IPS-11a (cell line): ENCODE results near the gene ZBTB4.

Experiments used
- H3K4me3 ChIP-seq: one replicate; pipeline ENCODE4 v1.5.1; 2013; ENCODE audit warnings: low read depth, low read length, control low read depth

The ZBTB4 gene, protein sequence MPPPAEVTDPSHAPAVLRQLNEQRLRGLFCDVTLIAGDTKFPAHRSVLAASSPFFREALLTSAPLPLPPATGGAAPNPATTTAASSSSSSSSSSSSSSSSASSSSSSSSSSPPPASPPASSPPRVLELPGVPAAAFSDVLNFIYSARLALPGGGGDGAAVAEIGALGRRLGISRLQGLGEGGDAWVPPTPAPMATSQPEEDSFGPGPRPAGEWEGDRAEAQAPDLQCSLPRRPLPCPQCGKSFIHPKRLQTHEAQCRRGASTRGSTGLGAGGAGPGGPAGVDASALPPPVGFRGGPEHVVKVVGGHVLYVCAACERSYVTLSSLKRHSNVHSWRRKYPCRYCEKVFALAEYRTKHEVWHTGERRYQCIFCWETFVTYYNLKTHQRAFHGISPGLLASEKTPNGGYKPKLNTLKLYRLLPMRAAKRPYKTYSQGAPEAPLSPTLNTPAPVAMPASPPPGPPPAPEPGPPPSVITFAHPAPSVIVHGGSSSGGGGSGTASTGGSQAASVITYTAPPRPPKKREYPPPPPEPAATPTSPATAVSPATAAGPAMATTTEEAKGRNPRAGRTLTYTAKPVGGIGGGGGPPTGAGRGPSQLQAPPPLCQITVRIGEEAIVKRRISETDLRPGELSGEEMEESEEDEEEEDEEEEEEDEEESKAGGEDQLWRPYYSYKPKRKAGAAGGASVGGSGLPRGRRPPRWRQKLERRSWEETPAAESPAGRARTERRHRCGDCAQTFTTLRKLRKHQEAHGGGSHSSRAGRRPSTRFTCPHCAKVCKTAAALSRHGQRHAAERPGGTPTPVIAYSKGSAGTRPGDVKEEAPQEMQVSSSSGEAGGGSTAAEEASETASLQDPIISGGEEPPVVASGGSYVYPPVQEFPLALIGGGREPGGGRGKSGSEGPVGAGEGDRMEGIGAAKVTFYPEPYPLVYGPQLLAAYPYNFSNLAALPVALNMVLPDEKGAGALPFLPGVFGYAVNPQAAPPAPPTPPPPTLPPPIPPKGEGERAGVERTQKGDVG

DNA sequence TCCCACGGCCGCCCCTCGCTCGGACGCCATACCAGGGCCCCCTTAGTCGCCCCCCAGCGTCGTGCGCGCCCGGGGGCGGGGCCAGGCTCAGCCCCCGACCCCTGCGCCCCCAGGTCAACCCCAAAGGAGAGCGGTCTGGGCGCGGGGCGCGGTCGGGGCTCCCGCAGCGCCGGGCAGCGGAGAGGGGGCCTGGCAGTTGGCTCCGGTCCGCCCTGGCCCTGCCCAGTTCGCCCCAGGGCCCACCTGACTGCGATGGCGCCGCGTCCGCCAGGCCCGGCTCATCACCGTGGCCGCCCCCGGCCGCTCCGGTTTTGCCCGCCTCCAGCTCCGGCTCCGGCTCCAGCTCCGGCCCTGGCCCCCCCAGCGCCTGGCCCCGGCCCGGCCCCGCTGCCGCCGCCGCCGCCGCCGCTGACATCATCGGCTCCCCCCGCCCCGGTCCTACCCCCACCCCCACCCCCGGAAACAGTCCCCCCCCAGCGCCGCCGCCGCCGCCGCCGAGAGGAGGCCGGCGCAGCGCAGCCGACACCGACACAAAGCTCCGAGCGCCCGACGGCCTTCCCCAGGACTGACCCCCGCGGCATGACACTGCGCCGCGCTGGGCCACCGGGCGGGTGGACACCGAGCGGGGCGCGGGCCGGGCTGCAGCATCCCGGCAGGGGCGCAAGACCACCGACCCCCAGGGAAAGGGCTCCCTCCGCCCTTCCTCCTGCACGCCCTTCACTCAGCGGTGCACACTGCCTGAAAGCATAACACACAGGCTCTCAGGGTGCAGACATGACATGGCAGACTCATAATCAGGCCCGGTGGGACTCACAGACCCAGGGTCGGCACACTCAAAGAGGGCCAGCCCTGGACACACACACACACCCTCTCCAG, at the start of gene ZBTB4:
Gene ZBTB4 (minus strand): TSS at position 419 of the 876 bp plus-strand sequence. CDS start 12,830 bp downstream, outside the sequence.
- H3K4me3 ChIP-seq = peak within 1 kb of the TSS; percentile 56

DNA sequence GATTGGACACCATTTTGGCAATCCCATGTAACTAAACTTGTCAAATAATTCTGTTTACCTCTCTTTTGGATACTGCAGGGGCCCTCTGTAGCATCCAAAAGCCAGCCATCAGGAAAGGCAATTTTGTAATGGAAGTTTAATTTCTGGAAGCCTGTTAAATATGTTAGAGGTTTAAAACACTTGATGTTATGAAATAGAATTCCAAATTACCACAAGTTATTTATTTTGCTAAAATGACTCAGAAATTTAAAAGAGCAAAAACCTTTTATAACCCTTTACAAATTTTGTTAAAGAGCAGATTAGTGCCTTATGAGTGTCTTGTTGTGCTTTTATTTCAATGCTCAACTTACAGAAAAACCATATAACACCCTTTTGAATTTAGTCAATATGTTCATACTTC, 49.4 kb upstream of the ZBTB4 start:
- no peak overlapping the region for H3K4me3 ChIP-seq

DNA sequence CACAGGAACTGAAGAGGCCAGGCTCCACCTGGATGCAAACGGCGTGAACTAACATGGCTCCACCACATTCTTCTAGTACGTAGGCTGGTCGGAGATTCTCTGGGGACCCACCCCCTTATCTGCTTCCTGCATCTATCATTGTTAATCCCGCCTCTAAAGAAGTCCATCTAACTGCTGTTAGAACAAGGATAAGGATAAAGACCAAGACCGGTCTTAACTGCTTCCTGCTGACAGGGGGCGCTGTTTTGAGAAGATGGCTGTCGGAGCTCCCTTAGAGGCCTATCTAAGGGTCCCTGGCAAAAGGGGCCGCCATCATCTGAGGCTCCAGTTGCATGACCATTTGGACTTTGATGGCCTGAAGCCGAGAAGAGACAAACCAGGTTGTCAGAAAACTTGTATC, 43.6 kb upstream of the ZBTB4 start:
- no peak overlapping the region for H3K4me3 ChIP-seq

DNA sequence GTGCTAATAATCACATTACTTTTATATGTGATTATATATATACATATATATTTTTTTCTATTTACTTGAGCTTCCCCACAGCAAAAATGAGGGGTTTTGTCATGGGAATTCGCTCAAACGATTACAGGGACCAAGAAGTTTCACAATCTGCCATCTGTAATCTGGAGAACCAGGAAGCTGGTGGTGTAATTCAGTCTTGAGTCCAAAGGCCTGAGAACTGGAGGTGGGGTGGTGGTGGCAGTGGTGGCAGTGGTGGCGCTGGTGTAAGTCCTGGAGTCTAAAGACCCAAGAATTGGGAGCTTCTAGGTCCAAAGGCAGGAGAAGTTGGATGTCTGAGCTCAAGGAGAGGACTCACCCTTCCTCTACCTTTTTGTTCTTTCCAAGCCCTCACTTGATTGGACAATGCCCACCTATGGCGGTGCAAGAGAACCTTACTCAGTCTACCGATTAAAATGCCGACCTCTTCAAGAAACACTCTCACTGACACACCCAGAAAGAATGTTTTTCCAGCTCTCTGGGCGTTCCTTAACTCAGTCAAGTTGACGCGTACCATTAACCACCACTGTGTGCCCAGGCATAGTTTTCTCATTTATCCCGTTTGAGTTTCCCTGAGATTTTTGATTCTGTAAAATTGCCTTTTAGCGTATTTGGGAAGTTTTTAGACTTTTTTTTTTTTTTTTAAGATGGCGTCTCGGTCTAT, 36.6 kb upstream of the ZBTB4 start:
- H3K4me3 ChIP-seq = no peak overlapping the region

DNA sequence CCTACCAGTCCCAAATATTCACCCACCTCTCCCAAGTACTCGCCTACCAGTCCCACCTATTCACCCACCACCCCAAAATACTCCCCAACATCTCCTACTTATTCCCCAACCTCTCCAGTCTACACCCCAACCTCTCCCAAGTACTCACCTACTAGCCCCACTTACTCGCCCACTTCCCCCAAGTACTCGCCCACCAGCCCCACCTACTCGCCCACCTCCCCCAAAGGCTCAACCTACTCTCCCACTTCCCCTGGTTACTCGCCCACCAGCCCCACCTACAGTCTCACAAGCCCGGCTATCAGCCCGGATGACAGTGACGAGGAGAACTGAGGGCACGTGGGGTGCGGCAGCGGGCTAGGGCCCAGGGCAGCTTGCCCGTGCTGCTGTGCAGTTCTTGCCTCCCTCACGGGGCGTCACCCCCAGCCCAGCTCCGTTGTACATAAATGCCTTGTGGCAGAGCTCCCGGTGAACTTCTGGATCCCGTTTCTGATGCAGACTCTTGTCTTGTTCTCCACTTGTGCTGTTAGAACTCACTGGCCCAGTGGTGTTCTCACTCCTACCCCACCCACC, 34.5 kb upstream of the ZBTB4 start:
- no peak overlapping the region for H3K4me3 ChIP-seq

DNA sequence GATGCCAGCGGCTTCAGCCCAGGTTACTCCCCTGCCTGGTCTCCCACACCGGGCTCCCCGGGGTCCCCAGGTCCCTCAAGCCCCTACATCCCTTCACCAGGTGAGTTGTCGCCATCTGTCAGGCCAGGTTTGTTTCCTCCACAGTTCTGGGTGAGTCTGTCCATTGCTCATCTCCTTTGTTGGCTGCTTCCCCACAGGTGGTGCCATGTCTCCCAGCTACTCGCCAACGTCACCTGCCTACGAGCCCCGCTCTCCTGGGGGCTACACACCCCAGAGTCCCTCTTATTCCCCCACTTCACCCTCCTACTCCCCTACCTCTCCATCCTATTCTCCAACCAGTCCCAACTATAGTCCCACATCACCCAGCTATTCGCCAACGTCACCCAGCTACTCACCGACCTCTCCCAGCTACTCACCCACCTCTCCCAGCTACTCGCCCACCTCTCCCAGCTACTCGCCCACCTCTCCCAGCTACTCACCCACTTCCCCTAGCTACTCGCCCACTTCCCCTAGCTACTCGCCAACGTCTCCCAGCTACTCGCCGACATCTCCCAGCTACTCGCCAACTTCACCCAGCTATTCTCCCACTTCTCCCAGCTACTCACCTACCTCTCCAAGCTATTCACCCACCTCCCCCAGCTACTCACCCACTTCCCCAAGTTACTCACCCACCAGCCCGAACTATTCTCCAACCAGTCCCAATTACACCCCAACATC, 33.6 kb upstream of the ZBTB4 start:
- no peak overlapping the region for H3K4me3 ChIP-seq

DNA sequence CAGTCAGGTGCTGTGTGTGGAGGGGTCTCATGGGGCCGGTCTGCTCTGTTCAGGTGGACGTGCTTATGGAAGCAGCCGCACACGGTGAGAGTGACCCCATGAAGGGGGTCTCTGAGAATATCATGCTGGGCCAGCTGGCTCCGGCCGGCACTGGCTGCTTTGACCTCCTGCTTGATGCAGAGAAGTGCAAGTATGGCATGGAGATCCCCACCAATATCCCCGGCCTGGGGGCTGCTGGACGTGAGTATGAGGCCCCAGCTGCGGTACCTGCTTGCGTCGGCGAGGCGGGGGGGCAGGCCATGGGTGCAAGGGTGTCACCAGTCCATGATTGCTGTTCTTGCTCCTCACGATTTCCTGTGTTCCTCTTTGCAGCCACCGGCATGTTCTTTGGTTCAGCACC, 32.7 kb upstream of the ZBTB4 start:
- H3K4me3 ChIP-seq = no peak overlapping the region

DNA sequence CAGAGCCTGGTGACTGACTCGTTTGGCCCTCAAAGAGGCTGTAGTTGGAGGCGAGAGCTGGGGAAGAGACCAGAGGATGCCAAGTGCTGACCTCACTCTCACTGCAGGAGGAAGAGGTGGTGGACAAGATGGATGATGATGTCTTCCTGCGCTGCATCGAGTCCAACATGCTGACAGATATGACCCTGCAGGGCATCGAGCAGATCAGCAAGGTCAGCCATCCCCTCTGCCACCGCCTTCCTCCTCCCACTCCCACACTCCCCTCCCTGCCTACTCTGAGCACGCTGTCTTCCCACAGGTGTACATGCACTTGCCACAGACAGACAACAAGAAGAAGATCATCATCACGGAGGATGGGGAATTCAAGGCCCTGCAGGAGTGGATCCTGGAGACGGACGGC, 31.7 kb upstream of the ZBTB4 start:
- H3K4me3 ChIP-seq = no peak overlapping the region

DNA sequence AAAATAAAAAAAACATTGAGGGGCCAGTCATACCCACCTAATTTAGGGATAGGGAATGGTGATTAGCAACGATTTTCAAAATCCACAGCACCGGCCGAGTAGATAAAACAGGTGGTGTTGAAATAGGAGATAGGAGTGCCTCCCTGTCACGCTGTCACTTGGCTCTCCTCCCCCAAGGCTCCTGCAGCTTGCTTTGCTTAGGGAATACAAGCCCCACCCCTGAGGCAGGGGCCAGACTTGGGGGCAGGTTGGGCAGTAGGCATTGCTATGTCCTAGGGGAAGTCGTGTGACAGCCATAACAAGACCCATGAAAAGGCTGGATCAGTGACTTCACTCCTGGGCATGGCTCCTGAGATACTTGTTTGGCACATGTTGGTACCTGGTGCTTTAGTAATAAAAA, 30.5 kb upstream of the ZBTB4 start:
- H3K4me3 ChIP-seq = no peak overlapping the region

DNA sequence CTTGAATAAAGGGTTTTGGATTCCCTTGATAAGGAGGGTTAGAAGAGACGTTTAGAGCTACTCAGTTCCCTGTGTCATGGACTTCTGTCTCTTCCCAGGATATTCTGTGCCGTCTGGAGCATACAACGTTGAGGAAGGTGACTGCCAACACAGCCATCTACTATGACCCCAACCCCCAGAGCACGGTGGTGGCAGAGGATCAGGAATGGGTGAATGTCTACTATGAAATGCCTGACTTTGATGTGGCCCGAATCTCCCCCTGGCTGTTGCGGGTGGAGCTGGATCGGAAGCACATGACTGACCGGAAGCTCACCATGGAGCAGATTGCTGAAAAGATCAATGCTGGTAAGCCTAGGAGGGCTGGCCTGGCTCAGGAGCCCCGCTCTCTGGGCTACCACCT, 29.4 kb upstream of the ZBTB4 start:
- no peak overlapping the region for H3K4me3 ChIP-seq

DNA sequence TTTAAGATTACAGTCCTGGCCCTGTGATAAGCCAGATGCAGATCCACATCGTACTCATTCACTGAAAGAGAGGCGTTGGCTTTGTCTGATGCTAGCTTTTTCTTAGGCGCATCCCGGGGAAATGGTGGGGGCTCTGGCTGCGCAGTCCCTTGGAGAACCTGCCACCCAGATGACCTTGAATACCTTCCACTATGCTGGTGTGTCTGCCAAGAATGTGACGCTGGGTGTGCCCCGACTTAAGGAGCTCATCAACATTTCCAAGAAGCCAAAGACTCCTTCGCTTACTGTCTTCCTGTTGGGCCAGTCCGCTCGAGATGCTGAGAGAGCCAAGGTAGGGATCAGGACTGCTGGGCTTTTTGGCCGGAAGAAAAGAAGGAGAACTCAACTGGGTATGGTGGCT, 28.7 kb upstream of the ZBTB4 start:
- no peak overlapping the region for H3K4me3 ChIP-seq

DNA sequence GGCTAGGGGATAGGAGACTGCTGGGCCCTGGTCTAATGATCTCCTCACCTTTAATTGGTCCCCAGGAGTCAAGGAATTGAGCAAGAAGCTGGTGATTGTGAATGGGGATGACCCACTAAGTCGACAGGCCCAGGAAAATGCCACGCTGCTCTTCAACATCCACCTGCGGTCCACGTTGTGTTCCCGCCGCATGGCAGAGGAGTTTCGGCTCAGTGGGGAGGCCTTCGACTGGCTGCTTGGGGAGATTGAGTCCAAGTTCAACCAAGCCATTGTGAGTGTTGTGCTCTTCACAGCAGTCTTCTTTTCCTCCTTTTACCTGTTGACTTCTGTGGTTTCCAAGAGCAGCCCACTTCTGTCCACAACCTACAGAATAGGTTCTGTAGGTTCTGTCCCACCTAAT, 24.1 kb upstream of the ZBTB4 start:
- H3K4me3 ChIP-seq = no peak overlapping the region

DNA sequence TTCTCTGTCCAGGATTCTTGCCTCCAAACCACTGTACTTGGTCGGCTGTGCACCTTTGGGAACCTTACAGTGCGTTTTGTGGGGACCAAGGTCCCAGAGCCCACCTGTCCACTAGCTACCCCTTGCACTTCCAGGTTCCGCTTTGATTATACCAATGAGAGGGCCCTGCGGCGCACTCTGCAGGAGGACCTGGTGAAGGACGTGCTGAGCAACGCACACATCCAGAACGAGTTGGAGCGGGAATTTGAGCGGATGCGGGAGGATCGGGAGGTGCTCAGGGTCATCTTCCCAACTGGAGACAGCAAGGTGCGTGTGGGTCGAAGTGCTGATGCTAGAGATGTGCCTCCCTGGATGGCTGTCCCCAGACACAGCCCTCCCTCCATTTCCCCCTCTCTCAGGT, 23.6 kb upstream of the ZBTB4 start:
- no peak overlapping the region for H3K4me3 ChIP-seq

DNA sequence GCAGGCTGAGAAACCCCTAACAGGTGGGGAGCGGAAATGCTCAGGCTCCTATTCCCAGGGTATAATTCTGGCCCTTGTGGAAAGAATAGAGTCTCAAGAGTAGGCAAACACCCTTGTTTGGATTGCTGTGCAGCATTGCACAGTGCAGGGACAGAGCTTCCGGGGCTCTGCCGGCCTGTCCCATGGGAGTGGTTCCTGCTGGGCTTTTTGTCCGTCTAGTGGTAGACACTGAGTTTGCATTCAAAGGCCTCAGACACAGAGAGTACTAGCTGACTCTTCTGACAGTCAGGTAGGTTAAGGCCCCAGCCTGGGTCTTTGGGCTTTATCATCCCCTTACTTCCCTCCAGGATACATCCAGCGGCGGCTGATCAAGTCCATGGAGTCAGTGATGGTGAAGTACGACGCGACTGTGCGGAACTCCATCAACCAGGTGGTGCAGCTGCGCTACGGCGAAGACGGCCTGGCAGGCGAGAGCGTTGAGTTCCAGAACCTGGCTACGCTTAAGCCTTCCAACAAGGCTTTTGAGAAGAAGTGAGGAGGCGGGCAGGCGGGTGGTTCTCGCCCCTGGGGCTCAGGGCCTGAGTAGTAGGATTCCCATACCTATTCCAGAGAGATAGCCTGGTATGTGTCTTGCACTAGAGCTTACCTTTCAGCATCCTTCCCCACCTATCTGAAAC, 22.9 kb upstream of the ZBTB4 start:
- no peak overlapping the region for H3K4me3 ChIP-seq

DNA sequence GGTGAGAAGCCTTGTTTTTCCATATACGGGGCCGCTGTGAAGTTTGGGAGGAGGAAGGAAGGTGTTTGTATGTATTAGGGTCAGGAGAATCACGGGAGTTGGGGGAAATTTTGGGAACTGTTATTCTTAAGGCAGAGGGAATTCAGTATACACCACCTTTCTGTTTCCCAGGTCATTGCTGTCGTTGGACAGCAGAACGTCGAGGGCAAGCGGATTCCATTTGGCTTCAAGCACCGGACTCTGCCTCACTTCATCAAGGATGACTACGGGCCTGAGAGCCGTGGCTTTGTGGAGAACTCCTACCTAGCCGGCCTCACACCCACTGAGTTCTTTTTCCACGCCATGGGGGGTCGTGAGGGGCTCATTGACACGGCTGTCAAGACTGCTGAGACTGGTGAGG, 22.3 kb upstream of the ZBTB4 start:
- no peak overlapping the region for H3K4me3 ChIP-seq

DNA sequence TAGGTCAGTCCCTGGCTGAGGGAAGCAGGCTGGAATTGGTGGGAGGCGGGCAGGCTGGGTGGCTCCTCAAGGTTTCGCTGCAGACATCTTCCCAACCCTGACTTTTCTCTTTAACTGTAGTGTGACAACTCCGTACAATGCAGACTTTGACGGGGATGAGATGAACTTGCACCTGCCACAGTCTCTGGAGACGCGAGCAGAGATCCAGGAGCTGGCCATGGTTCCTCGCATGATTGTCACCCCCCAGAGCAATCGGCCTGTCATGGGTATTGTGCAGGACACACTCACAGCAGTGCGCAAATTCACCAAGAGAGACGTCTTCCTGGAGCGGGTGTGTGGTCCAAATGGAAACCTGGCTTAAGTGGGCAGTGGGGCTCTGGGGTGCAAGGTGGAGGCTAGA, 19.7 kb upstream of the ZBTB4 start:
- no peak overlapping the region for H3K4me3 ChIP-seq

DNA sequence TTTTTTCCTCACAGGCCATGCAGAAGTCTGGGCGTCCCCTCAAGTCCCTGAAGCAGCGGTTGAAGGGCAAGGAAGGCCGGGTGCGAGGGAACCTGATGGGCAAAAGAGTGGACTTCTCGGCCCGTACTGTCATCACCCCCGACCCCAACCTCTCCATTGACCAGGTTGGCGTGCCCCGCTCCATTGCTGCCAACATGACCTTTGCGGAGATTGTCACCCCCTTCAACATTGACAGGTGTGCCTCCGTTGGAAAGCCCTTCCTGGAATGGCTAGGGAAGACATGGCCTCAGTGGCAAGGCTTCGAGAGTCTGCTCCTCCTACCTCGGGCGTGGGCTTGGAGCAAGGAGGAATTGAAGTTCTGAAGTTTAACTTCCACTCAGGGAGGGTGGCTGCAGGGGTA, 18.2 kb upstream of the ZBTB4 start:
- H3K4me3 ChIP-seq = no peak overlapping the region

DNA sequence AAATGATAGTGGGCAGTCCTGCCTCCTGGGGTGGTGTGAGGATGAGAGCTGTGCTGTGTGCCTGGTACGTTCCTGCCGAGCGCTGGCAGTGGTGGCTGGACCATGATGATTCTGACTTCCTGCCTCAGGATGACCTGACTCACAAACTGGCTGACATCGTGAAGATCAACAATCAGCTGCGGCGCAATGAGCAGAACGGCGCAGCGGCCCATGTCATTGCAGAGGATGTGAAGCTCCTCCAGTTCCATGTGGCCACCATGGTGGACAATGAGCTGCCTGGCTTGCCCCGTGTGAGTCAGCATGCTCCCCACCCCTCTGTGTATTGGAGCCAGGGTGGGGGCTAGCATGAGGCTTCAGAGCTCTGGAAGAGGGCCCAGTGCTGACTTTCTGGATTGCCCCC, 17.8 kb upstream of the ZBTB4 start:
- H3K4me3 ChIP-seq = no peak overlapping the region
